DOHH2 (cell line): Measurements from ENCODE around the gene DBR1.

ENCODE experiments used
- H3F3A ChIP-seq: fragments of 200-600 bp; sonication (generic), shearing (Covaris generic); 2 replicates; pipeline ENCODE4 v1.6.0; 2016; ENCODE audit warnings: antibody characterized with exemption, mild to moderate bottlenecking; ENCODE audit not compliant: control insufficient read depth, insufficient read depth
- H3K27ac ChIP-seq: fragments of 200-600 bp; sonication (generic); 2 replicates; pipeline ENCODE4 v1.5.1; 2014; ENCODE audit warnings: low read depth, mild to moderate bottlenecking, low read length, moderate library complexity
- H3K27me3 ChIP-seq: fragments of 200-600 bp; sonication (generic); 2 replicates; pipeline ENCODE4 v1.6.1; 2014; ENCODE audit warnings: mild to moderate bottlenecking, low read length, mixed read lengths; ENCODE audit not compliant: control insufficient read depth
- H3K36me3 ChIP-seq: fragments of 200-600 bp; sonication (generic); 2 replicates; pipeline ENCODE4 v1.6.1; 2014; ENCODE audit warnings: mild to moderate bottlenecking, low read length, moderate library complexity, mixed read lengths; ENCODE audit not compliant: control insufficient read depth
- H3K4me1 ChIP-seq: fragments of 200-600 bp; sonication (generic); 2 replicates; pipeline ENCODE4 v1.6.1; 2014; ENCODE audit warnings: mild to moderate bottlenecking, low read length, mixed read lengths; ENCODE audit not compliant: control insufficient read depth
- H3K4me2 ChIP-seq: fragments of 200-600 bp; sonication (generic); 2 replicates; pipeline ENCODE4 v1.6.0; 2014; ENCODE audit warnings: mild to moderate bottlenecking, low read length, moderate library complexity
- H3K4me3 ChIP-seq: fragments of 200-600 bp; sonication (generic); 2 replicates; pipeline ENCODE4 v1.5.1; 2014; ENCODE audit warnings: mild to moderate bottlenecking, low read length, mixed read lengths
- H3K79me2 ChIP-seq: fragments of 200-600 bp; sonication (generic); 2 replicates; pipeline ENCODE4 v1.6.1; 2014; ENCODE audit warnings: mild to moderate bottlenecking, low read length, mixed read lengths; ENCODE audit not compliant: control insufficient read depth
- H3K9me2 ChIP-seq: fragments of 200-600 bp; sonication (generic); replicated peaks from 2 replicates; pipeline ENCODE4 v1.6.1; 2014; ENCODE audit warnings: mild to moderate bottlenecking, low read length, mixed read lengths; ENCODE audit not compliant: control insufficient read depth
- H3K9me3 ChIP-seq: fragments of 200-600 bp; sonication (generic); 2 replicates; pipeline ENCODE4 v1.6.1; 2014; ENCODE audit warnings: antibody characterized with exemption, low read length, mixed read lengths; ENCODE audit not compliant: control insufficient read depth, insufficient read depth
- H4K20me1 ChIP-seq: fragments of 200-600 bp; sonication (generic); 2 replicates; pipeline ENCODE4 v1.6.0; 2014; ENCODE audit warnings: low read depth, mild to moderate bottlenecking, antibody characterized with exemption, low read length, moderate library complexity; ENCODE audit not compliant: control insufficient read depth, insufficient read depth
- CTCF ChIP-seq: fragments of 200-600 bp; sonication (generic); IDR thresholded peaks from one replicate; pipeline ENCODE4 v1.5.1; 2014; ENCODE audit warnings: antibody characterized with exemption, mild to moderate bottlenecking, low read depth, low read length; ENCODE audit not compliant: poor library complexity, severe bottlenecking
- EZH2phosphoT487 ChIP-seq: fragments of 200-600 bp; sonication (generic); IDR thresholded peaks from 2 replicates; pipeline ENCODE4 v1.6.1; 2017; ENCODE audit warnings: borderline replicate concordance, mild to moderate bottlenecking, antibody characterized with exemption, low read length, moderate library complexity, mixed read lengths

The DBR1 gene

DNA sequence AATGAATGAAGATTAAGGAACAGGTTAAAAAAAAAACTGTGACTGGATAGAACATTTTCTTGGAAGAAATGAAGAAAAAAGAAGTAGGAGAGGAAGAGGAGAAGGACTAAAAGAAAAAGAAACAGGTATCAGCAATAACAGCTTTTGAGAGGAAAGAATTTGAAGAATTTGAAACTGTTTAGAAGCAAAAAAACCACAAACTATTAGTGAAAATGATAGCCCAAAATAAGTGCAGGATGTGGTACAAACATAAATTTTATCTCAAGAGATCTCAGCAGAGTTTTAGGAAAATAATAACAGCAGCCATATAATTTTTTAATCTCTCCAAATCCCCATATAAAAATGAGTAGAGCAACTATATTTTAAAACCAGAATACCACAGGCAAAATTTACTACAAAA is 33.8 kb downstream of the DBR1 start:
- Histone ChIP-seq H4K20me1 (no peaks in the 10 kb centered on the region), H3K4me3 (no peak overlapping the region), H3K27ac (no peak overlapping the region), H3F3A (no peaks in the 10 kb centered on the region), H3K79me2 (no peaks in the 10 kb centered on the region), H3K4me2 (no peak overlapping the region), H3K9me3 (no peaks in the 10 kb centered on the region), H3K4me1 (no peaks in the 10 kb centered on the region), H3K27me3 (peaks cover 5% of the 10 kb centered on the region), H3K36me3 (no peaks in the 10 kb centered on the region), H3K9me2 (no peaks in the 10 kb centered on the region)
- TF ChIP-seq EZH2phosphoT487: no peak
- no peak for TF ChIP-seq CTCF

DNA sequence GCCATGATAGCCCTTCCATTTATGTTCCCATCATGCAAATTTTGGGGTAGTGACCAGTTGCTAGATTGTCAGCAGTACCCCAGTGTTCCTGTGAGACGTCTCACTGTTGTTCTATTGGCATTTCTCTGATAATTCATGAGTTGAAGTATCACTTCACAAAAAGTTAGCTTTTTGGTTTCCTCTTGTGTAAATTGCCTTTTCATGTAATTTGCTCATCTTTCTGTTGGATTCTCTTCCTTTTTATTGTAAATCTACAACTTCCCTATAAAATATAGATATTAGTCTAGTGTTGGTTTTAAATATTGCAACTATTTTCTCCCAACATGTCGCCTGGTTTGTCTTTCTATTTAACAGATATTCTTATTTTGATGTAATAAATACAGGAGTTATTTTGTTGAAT is 35.0 kb downstream of the DBR1 start:
- Histone ChIP-seq H3F3A (no peaks in the 10 kb centered on the region), H3K9me3 (no peaks in the 10 kb centered on the region), H3K27me3 (peaks cover 5% of the 10 kb centered on the region), H4K20me1 (no peaks in the 10 kb centered on the region), H3K36me3 (no peaks in the 10 kb centered on the region), H3K4me3 (no peak overlapping the region), H3K27ac (no peak overlapping the region), H3K4me1 (no peaks in the 10 kb centered on the region), H3K79me2 (no peaks in the 10 kb centered on the region), H3K9me2 (no peaks in the 10 kb centered on the region), H3K4me2 (no peak overlapping the region)
- no peak for TF ChIP-seq CTCF
- no peak for TF ChIP-seq EZH2phosphoT487

- Histone ChIP-seq H3K27ac (no peak overlapping the region), H3K36me3 (no peaks in the 10 kb centered on the region), H3F3A (no peaks in the 10 kb centered on the region), H3K4me3 (no peak overlapping the region), H3K4me2 (no peak overlapping the region), H3K4me1 (no peaks in the 10 kb centered on the region), H4K20me1 (no peaks in the 10 kb centered on the region), H3K9me2 (no peaks in the 10 kb centered on the region), H3K9me3 (no peaks in the 10 kb centered on the region), H3K79me2 (no peaks in the 10 kb centered on the region), H3K27me3 (peaks cover 10% of the 10 kb centered on the region)
- TF ChIP-seq CTCF (no peak), EZH2phosphoT487 (no peak)
Measured at GRCh38 chr3:138137861-138138260, 36.9 kb downstream of the DBR1 start.

- Histone ChIP-seq H3K27me3 (peaks cover 13% of the 10 kb centered on the region), H3K4me2 (no peak overlapping the region), H3K9me3 (no peaks in the 10 kb centered on the region), H3K9me2 (no peaks in the 10 kb centered on the region), H3K79me2 (no peaks in the 10 kb centered on the region), H4K20me1 (no peaks in the 10 kb centered on the region), H3K4me3 (no peak overlapping the region), H3F3A (no peaks in the 10 kb centered on the region), H3K4me1 (no peaks in the 10 kb centered on the region), H3K27ac (no peak overlapping the region), H3K36me3 (no peaks in the 10 kb centered on the region)
- TF ChIP-seq EZH2phosphoT487 (no peak), CTCF (no peak)
Measured at GRCh38 chr3:138136201-138136600, 38.5 kb downstream of the DBR1 start.
